ENCODE data around the gene KRTAP4-9. TPM values are rescaled to one million over a fixed set of nuclear protein-coding genes. Genes with fewer than 3 reads are reported as not detected.
"Not testable (repeated sequence)": the region's sequence is repeated elsewhere in the genome, so short reads cannot be mapped to it uniquely, and the experiment has no call there.

The KRTAP4-9 gene
- total RNA-seq, 4 donors from 2014 or later, result not detected

- H3K27ac ChIP-seq, result no peak overlapping the region
- no peaks in the 10 kb centered on the region for H3K9me3 ChIP-seq
- H3K4me1 ChIP-seq, result no peaks in the 10 kb centered on the region
- no peak for TF ChIP-seq POLR2A (IDR thresholded peaks at IDR 0.05)
- TF ChIP-seq, protein P1, sequence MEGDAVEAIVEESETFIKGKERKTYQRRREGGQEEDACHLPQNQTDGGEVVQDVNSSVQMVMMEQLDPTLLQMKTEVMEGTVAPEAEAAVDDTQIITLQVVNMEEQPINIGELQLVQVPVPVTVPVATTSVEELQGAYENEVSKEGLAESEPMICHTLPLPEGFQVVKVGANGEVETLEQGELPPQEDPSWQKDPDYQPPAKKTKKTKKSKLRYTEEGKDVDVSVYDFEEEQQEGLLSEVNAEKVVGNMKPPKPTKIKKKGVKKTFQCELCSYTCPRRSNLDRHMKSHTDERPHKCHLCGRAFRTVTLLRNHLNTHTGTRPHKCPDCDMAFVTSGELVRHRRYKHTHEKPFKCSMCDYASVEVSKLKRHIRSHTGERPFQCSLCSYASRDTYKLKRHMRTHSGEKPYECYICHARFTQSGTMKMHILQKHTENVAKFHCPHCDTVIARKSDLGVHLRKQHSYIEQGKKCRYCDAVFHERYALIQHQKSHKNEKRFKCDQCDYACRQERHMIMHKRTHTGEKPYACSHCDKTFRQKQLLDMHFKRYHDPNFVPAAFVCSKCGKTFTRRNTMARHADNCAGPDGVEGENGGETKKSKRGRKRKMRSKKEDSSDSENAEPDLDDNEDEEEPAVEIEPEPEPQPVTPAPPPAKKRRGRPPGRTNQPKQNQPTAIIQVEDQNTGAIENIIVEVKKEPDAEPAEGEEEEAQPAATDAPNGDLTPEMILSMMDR (IDR thresholded peaks at IDR 0.05), result no peak
- no peaks in the 10 kb centered on the region for H3K27me3 ChIP-seq
- H3K4me3 ChIP-seq, result no peak overlapping the region
- DNase-seq, result no peak
- no peaks in the 10 kb centered on the region for H3K36me3 ChIP-seq
These were observed 28.9 kb downstream of the KRTAP4-9 start for GRCh38 chr17:41133880-41134735.

GRCh38 chr17:41139865-41140264, 34.7 kb downstream of the KRTAP4-9 start:
- H3K27ac ChIP-seq, H3K36me3 ChIP-seq, H3K4me3 ChIP-seq, DNase-seq, H3K9me3 ChIP-seq, H3K27me3 ChIP-seq, H3K4me1 ChIP-seq: not testable (repeated sequence)

DNA sequence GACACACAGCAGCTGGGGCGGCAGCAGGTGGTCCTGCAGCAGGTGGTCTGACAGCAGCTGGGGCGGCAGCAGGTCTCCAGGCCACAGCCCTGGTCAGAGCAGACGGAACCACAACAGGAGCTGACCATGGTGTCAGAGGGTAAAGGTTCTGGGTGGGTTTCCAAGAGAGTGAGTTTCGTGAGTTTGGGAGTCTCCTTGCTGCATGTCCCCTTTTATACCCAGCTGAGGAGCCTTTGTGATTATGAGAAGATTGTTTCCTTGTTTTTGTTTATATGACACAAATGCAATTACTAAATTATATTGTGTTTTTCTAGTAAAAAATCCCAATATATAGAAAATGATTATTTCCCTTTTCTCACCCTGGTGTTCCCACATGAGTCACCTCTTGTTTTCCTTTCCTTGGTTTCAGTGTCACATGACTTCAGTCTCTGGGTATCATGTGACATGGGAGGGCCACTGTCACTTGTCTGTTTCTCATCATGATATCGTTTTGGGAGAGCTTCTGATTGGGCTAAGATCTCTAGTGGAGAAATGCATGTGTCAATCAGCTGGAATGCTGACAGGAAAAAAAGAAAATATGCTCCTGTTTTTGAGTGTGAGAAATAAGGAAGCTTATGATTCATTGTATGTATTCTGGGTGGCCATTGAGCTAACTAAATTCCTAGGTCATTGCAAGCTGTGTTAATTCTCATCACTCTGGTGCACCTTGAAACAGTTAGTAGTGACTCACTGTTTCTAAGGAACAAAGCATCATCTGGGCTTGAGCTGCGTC, 35.4 kb downstream of the KRTAP4-9 start, which contains the start of gene KRTAP4-6:
KRTAP4-6 (minus strand) TSS at position 185 of the 772 bp plus-strand sequence; CDS start at position 128, 57 bp downstream.
- Histone ChIP-seq H3K27ac (no peak within 1 kb of the TSS), H3K9me3 (peaks cover 0 to 9% (median 1%) of the 10 kb centered on the region in 4 donors), H3K36me3 (no peaks in the 10 kb centered on the region), H3K4me1 (no peaks in the 10 kb centered on the region), H3K4me3 (no peak within 1 kb of the TSS), H3K27me3 (no peaks in the 10 kb centered on the region)
- DNase-seq, result no peak
- TF ChIP-seq, protein P1 (IDR thresholded peaks at IDR 0.05), result no peak
- TF ChIP-seq POLR2A (IDR thresholded peaks at IDR 0.05), result no peak

DNA sequence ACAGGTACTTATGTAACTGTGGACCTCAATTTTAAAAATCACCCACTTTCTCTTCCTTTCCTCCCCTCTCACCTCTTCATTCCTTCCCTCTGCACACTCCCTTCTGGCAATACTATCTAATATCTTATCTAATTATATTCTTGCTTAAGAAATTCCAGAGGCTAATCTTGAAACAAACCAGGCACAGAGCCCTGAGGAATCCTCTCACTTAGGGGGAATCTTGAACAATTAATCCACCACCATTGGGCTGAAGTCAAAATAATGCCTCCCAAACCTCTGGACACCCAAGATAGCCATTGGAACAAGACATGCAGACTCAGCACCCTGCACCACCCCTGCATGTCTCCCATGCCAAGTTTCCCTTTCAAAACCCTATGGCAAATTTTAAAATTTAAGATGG, 36.2 kb downstream of the KRTAP4-9 start:
- Histone ChIP-seq H3K36me3 (no peaks in the 10 kb centered on the region), H3K27ac (no peak overlapping the region), H3K4me3 (no peak overlapping the region), H3K4me1 (no peaks in the 10 kb centered on the region), H3K9me3 (peaks cover 0 to 9% (median 1%) of the 10 kb centered on the region in 4 donors), H3K27me3 (no peaks in the 10 kb centered on the region)
- no peak for DNase-seq
- TF ChIP-seq POLR2A (IDR thresholded peaks at IDR 0.05), result no peak
- TF ChIP-seq, protein P1 (IDR thresholded peaks at IDR 0.05), result no peak

DNA sequence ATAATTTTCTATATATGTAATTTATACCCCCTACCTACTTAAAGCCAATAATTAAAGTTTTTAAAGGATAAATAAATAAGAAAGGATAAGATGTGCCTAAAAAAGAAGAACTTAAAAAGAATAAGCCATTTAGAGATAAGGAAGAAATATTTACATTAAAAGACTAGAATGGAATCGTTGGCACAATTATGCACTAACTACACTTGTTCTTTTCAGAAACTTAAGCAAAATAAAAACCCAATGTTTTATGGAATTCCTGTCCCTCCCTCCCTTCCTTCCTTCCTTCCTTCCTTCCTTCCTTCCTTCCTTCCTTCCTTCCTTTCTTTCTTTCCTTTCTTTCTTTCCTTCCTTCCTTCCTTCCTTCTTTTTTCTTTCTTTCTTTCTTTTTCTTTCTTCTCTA, 39.7 kb downstream of the KRTAP4-9 start:
- TF ChIP-seq, protein P1 (IDR thresholded peaks at IDR 0.05), result no peak
- Histone ChIP-seq H3K27me3 (no peaks in the 10 kb centered on the region), H3K4me1 (no peaks in the 10 kb centered on the region), H3K27ac (no peak overlapping the region), H3K9me3 (peaks cover 0 to 9% (median 1%) of the 10 kb centered on the region in 4 donors), H3K4me3 (no peak overlapping the region), H3K36me3 (no peaks in the 10 kb centered on the region)
- no peak for DNase-seq

DNA sequence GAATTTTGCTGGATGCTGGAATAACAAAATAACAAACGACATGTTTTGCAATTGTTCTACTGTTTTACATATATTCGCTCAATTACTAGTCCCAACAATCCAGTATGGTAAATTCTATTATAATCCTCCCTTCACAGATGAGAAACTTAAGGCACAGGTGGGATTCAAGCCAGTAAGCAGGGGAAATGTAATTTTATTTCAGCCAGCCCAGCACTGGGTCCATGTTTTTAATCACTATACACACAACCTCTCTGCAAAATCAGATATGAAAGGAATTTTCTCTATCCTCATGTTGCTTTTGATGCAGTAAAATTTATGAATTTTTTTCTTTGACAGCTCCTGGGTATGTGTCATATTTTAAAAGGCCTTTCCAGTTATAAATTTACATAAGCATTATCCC, 40.1 kb downstream of the KRTAP4-9 start:
- no peak for DNase-seq
- peaks cover 0 to 5% (median 1%) of the 10 kb centered on the region in 4 donors for H3K9me3 ChIP-seq
- no peak for TF ChIP-seq POLR2A (IDR thresholded peaks at IDR 0.05)
- TF ChIP-seq, protein P1 (IDR thresholded peaks at IDR 0.05), result no peak
- no peak overlapping the region for H3K27ac ChIP-seq
- no peaks in the 10 kb centered on the region for H3K4me1 ChIP-seq
- no peaks in the 10 kb centered on the region for H3K27me3 ChIP-seq
- no peaks in the 10 kb centered on the region for H3K36me3 ChIP-seq
- H3K4me3 ChIP-seq, result no peak overlapping the region

Data from Peyer's patch (tissue), 4 donors.